Hematopoietic multipotent progenitor cell treated with erythropoietin and hydrocortisone succinate and interleukin-3 and kit ligand, for 8 days (in vitro differentiated cells): ENCODE results near the gene ZNF236.
"Not testable (repeated sequence)": the region's sequence is repeated elsewhere in the genome, so short reads cannot be mapped to it uniquely, and the experiment has no call there.

Source experiments
- DNase-seq: peaks from one replicate; pipeline ENCODE4 v3.0.0-alpha.2; 2015

ZNF236 gene

GRCh38 chr18:76914314-76914713, 92.0 kb downstream of the ZNF236 start:
- DNase-seq = no peak

GRCh38 chr18:76914796-76915195, 92.4 kb downstream of the ZNF236 start:
- no peak for DNase-seq

GRCh38 chr18:76915456-76915855, 93.1 kb downstream of the ZNF236 start:
- DNase-seq = no peak

- DNase-seq = no peak
Observed at GRCh38 chr18:76920974-76921373, 98.6 kb downstream of the ZNF236 start.

GRCh38 chr18:76922107-76922506, 99.8 kb downstream of the ZNF236 start:
- peak; percentile 86 for DNase-seq

- peak; percentile 24 for DNase-seq
Observed at GRCh38 chr18:76923485-76924085, 101.2 kb downstream of the ZNF236 start.

- no peak for DNase-seq
Observed at GRCh38 chr18:76925501-76925900, 103.1 kb downstream of the ZNF236 start.

- no peak for DNase-seq
Observed at GRCh38 chr18:76927223-76927725, 104.9 kb downstream of the ZNF236 start.

- DNase-seq = no peak
Observed at GRCh38 chr18:76928179-76928868, 106.0 kb downstream of the ZNF236 start.

- DNase-seq = no peak
Observed at GRCh38 chr18:76931171-76931570, 108.8 kb downstream of the ZNF236 start.

GRCh38 chr18:76932026-76932819, 109.9 kb downstream of the ZNF236 start:
- DNase-seq = no peak

- DNase-seq = no peak
Observed at GRCh38 chr18:76935722-76936337, 113.5 kb downstream of the ZNF236 start.

GRCh38 chr18:76936877-76937276, 114.5 kb downstream of the ZNF236 start:
- no peak for DNase-seq

- DNase-seq = no peak
Observed at GRCh38 chr18:76937597-76937996, 115.2 kb downstream of the ZNF236 start.

GRCh38 chr18:76938619-76939018, 116.3 kb downstream of the ZNF236 start:
- DNase-seq = no peak

GRCh38 chr18:76941284-76941683, 118.9 kb downstream of the ZNF236 start:
- DNase-seq = no peak

- no peak for DNase-seq
Observed at GRCh38 chr18:76943542-76944339, 121.4 kb downstream of the ZNF236 start.

GRCh38 chr18:76944346-76944745, 122.0 kb downstream of the ZNF236 start:
- not testable (repeated sequence) for DNase-seq

- DNase-seq = no peak
Observed at GRCh38 chr18:76948345-76948744, 126.0 kb downstream of the ZNF236 start.

GRCh38 chr18:76951456-76952247, 129.3 kb downstream of the ZNF236 start:
- peak; percentile 74 for DNase-seq

- no peak for DNase-seq
Observed at GRCh38 chr18:76952747-76953146, 130.4 kb downstream of the ZNF236 start.

GRCh38 chr18:76953156-76953555, 130.8 kb downstream of the ZNF236 start:
- DNase-seq = no peak
